Stimulated activated CD8-positive, alpha-beta memory T cell treated with anti-CD3 and anti-CD28 coated beads, Interleukin-2, amount 100 ng/mL, for 48 hours (primary cell): ENCODE measurements around the gene NOX5.

Source experiments
- DNase-seq, 2 donors: peaks; one replicate each; pipeline ENCODE4 v3.0.0-alpha.2; 2020; ENCODE audit warnings: low read depth in 2 of 2

Gene NOX5

GRCh38 chr15:68990992-68991500, 23.4 kb upstream of the NOX5 start:
- DNase-seq = no peak

GRCh38 chr15:68991723-68992122, 22.8 kb upstream of the NOX5 start:
- DNase-seq = no peak

GRCh38 chr15:68992696-68993095, 21.8 kb upstream of the NOX5 start:
- no peak for DNase-seq

- DNase-seq = no peak
Observed at GRCh38 chr15:68993276-68993675, 21.2 kb upstream of the NOX5 start.

GRCh38 chr15:68994149-68994548, 20.3 kb upstream of the NOX5 start:
- no peak for DNase-seq

GRCh38 chr15:68994981-68995761, 19.3 kb upstream of the NOX5 start:
- no peak for DNase-seq

- no peak for DNase-seq
Observed at GRCh38 chr15:68997050-68997449, 17.4 kb upstream of the NOX5 start.

GRCh38 chr15:68997930-68998777, 16.3 kb upstream of the NOX5 start:
- no peak for DNase-seq

- DNase-seq = no peak
Observed at GRCh38 chr15:68999091-68999490, 15.4 kb upstream of the NOX5 start.

- DNase-seq = no peak
Observed at GRCh38 chr15:69000091-69000490, 14.4 kb upstream of the NOX5 start.

- no peak for DNase-seq
Observed at GRCh38 chr15:69000725-69001503, 13.6 kb upstream of the NOX5 start.

- DNase-seq = no peak
Observed at GRCh38 chr15:69002783-69003182, 11.7 kb upstream of the NOX5 start.

GRCh38 chr15:69004011-69004410, 10.5 kb upstream of the NOX5 start:
- no peak for DNase-seq

- DNase-seq = no peak
Observed at GRCh38 chr15:69008056-69008455, 6.4 kb upstream of the NOX5 start.

GRCh38 chr15:69009341-69009740, 5.2 kb upstream of the NOX5 start:
- DNase-seq = no peak

GRCh38 chr15:69011641-69012040, 2.9 kb upstream of the NOX5 start:
- no peak for DNase-seq

GRCh38 chr15:69012761-69013364, 1.6 kb upstream of the NOX5 start:
- no peak for DNase-seq

- no peak for DNase-seq
Observed at GRCh38 chr15:69013726-69014406, 629 bp upstream of the NOX5 start.

- no peak for DNase-seq
Observed at GRCh38 chr15:69015591-69015990, 1.1 kb downstream of the NOX5 start.

GRCh38 chr15:69016021-69016595, 1.6 kb downstream of the NOX5 start:
- no peak for DNase-seq

- no peak for DNase-seq
Observed at GRCh38 chr15:69017978-69018377, 3.5 kb downstream of the NOX5 start.
